Measurements from ENCODE around the gene LUZP2.

- TF ChIP-seq CTCF (IDR thresholded peaks at IDR 0.05), result no peak
- no peak for TF ChIP-seq POLR2A (IDR thresholded peaks at IDR 0.05)
Observed at GRCh38 chr11:24598641-24599040, 101.8 kb downstream of the LUZP2 start.
